K562 (cell line): ENCODE measurements around the gene CD46. TPM values are rescaled to one million over a fixed set of nuclear protein-coding genes. Genes with fewer than 3 reads are reported as not detected.

ENCODE experiments used
- ATAC-seq: fragments of 200-7000 bp; cut with Tn5 transposase; 3 replicates; pipeline ENCODE4 v1.9.1; 2020; ENCODE audit warnings: moderate library complexity
- Bru-seq: library from RNA; stranded (reverse); fragments of 400-500 nt; gene quantifications from one replicate; lab custom pipeline; 2021; lab: Mats Ljungman, UMichigan
- BruChase-seq, 2 experiments: library from RNA; stranded (reverse); fragments of 400-500 nt; gene quantifications; one replicate each; lab custom pipeline; 2021; lab: Mats Ljungman, UMichigan
- BruUV-seq: library from RNA; stranded (reverse); fragments of 400-500 nt; replicated peaks from 2 replicates; lab custom pipeline; 2021; lab: Mats Ljungman, UMichigan
- CTCF ChIA-PET: fragments of 300-600 bp; formaldehyde crosslinking; extraction: SDS; loops from one replicate; lab custom pipeline; 2021; ENCODE audit warnings: low intra/inter-chr PET ratio; lab: Yijun Ruan, JAX
- POLR2A ChIA-PET: fragments of 300-600, 350-650 bp; sonication (Branson Sonifier 250); formaldehyde crosslinking; extraction: SDS; loops from one replicate; lab custom pipeline; 2021; ENCODE audit warnings: antibody characterized with exemption, inconsistent platforms; lab: Yijun Ruan, JAX
- DNase-seq, 4 experiments: peaks; one replicate each; pipeline versions ENCODE4 v3.0.0 to v3.0.0-alpha.2; 2011 to 2018; ENCODE audit warnings: low spot score in 3 of 4, mixed read lengths in 3 of 4; ENCODE audit errors: extremely low read depth in 1 of 4
- FAIRE-seq: peaks from 2 replicates; lab custom pipeline; 2011; peaks lifted over from hg19 to GRCh38; lab: Jason Lieb, UNC
- H2AFZ ChIP-seq: 2 replicates; pipeline ENCODE4 v1.6.0; 2011; ENCODE audit warnings: low read depth, low read length, control low read depth, inconsistent platforms
- H3K27ac ChIP-seq: fragments of 200-600 bp; 3 replicates; pipeline ENCODE4 v1.8.0; 2011; ENCODE audit warnings: low read depth, mild to moderate bottlenecking, control low read depth, inconsistent platforms, low read length, moderate library complexity, mixed read lengths; ENCODE audit errors: extremely low read depth
- H3K27me3 ChIP-seq, 2 experiments: fragments of 300-600 bp in 1 of 2; 2 replicates in 1 of 2; 3 replicates in 1 of 2; pipeline versions ENCODE4 v1.6.0 to v1.8.0; 2011; ENCODE audit warnings: inconsistent platforms in 2 of 2, low read length in 2 of 2, mild to moderate bottlenecking in 1 of 2, mixed read lengths in 1 of 2, moderate library complexity in 1 of 2; ENCODE audit not compliant: control insufficient read depth in 2 of 2, insufficient read depth in 2 of 2
- H3K36me3 ChIP-seq: fragments of 300-600 bp; 3 replicates; pipeline ENCODE4 v1.8.0; 2011; ENCODE audit warnings: mild to moderate bottlenecking, low read length, inconsistent platforms; ENCODE audit not compliant: control insufficient read depth, insufficient read depth
- H3K4me1 ChIP-seq, 2 experiments: fragments of 200-600 bp in 1 of 2; replicated peaks in 1 of 2; 2 replicates in 1 of 2; 3 replicates in 1 of 2; pipeline versions ENCODE4 v1.5.1 to v1.8.0; 2011; ENCODE audit warnings: inconsistent platforms in 2 of 2, low read length in 2 of 2, mild to moderate bottlenecking in 1 of 2, mixed read lengths in 1 of 2, moderate library complexity in 1 of 2; ENCODE audit not compliant: control insufficient read depth in 2 of 2, insufficient read depth in 2 of 2
- H3K4me2 ChIP-seq: 2 replicates; pipeline ENCODE4 v1.6.1; 2011; ENCODE audit warnings: low read length, control low read depth, inconsistent platforms, mixed read lengths; ENCODE audit not compliant: insufficient read depth
- H3K4me3 ChIP-seq: fragments of 200-600 bp; sonication (generic), shearing (Covaris generic); 2 replicates; pipeline ENCODE4 v1.5.1; 2016; ENCODE audit warnings: control low read depth, inconsistent platforms
- H3K79me2 ChIP-seq: fragments of 200-600 bp; 3 replicates; pipeline ENCODE4 v1.8.0; 2011; ENCODE audit warnings: low read length, inconsistent platforms; ENCODE audit not compliant: control insufficient read depth, insufficient read depth
- H3K9ac ChIP-seq, 2 experiments: 2 replicates each; pipeline versions ENCODE4 v1.6.0 to v1.6.1; 2011; ENCODE audit warnings: low read depth in 2 of 2, low read length in 2 of 2, control low read depth in 1 of 2, inconsistent platforms in 1 of 2, mild to moderate bottlenecking in 1 of 2, mixed read lengths in 1 of 2; ENCODE audit not compliant: insufficient read depth in 1 of 2
- H3K9me1 ChIP-seq: one replicate; pipeline ENCODE4 v1.6.0; 2011; ENCODE audit warnings: inconsistent platforms, mild to moderate bottlenecking, low read length, moderate library complexity; ENCODE audit not compliant: control insufficient read depth, insufficient read depth
- H3K9me3 ChIP-seq: replicated peaks from 2 replicates; pipeline ENCODE4 v1.5.1; 2011; ENCODE audit warnings: low read depth, low read length, inconsistent platforms; ENCODE audit not compliant: control insufficient read depth, insufficient read depth
- H4K20me1 ChIP-seq: replicated peaks from 2 replicates; pipeline ENCODE4 v1.6.1; 2011; ENCODE audit warnings: low read length, inconsistent platforms, mixed read lengths; ENCODE audit not compliant: control insufficient read depth, insufficient read depth
- E2F3 ChIP-seq: fragments of 250-450 bp; sonication (Bioruptor Pico); IDR thresholded peaks from 2 replicates; pipeline ENCODE4 v1.4.0; 2020; ENCODE audit warnings: mild to moderate bottlenecking
- GABPA ChIP-seq: fragments of 200-800 bp; sonication (Bioruptor generic); conservative IDR thresholded peaks from 2 replicates; pipeline ENCODE4 v1.6.1; 2016; ENCODE audit warnings: low read depth, missing genetic modification characterization, missing compliant biosample characterization
- MCM7 ChIP-seq, 2 experiments: fragments of 450-650 bp; IDR thresholded peaks; 2 replicates each; pipeline ENCODE4 v1.6.1; 2016 to 2018
- OTX1 ChIP-seq: fragments of 450-650 bp; formaldehyde crosslinking; IDR thresholded peaks from 2 replicates; pipeline ENCODE4 v1.4.0; 2022; ENCODE audit warnings: mild to moderate bottlenecking
- ZNF551 ChIP-seq: fragments of 250-450 bp; sonication (Bioruptor Pico); IDR thresholded peaks from 2 replicates; pipeline ENCODE4 v1.5.0; 2021; ENCODE audit warnings: mild to moderate bottlenecking, moderate library complexity
- WGBS: fragments of 100-300 bp; shearing (Covaris generic); methylation state at CpG from one replicate; pipeline ENCODE4 v1.1.6; 2016; ENCODE audit warnings: low coverage, mixed read lengths; ENCODE audit not compliant: insufficient coverage; ENCODE audit errors: missing lambda C conversion rate; 5-methylcytosine and 5-hydroxymethylcytosine counted together
- in situ Hi-C: fragments of 300-500 bp; cut with MboI; formaldehyde crosslinking; loops from 4 replicates; pipeline ENCODE4 v1.15.0; 2018; ENCODE audit warnings: inconsistent platforms, mixed read lengths
- intact Hi-C: fragments of 100-400 bp; cut with micrococcal nuclease; formaldehyde crosslinking; loops from 2 replicates; pipeline ENCODE4 v1.14.2; 2022
- long read RNA-seq, 3 experiments: library from polyadenylated mRNA in 2 of 3; library from RNA in 1 of 3; unstranded in 2 of 3; stranded (forward) in 1 of 3; transcript quantifications; one replicate each; pipeline ENCODE4 v2.0.0, GENCODE V29; 2019 to 2022
- polyA minus RNA-seq, 3 experiments: library from RNA; depleted of rRNA, polyadenylated mRNA; stranded (reverse); fragments of >200 nt; gene quantifications; 2 replicates each; pipeline ENCODE4 v1.2.3, GENCODE V29; 2011
- polyA plus RNA-seq, 8 experiments: library from polyadenylated mRNA; depleted of rRNA in 4 of 8; stranded (reverse) in 5 of 8; unstranded in 3 of 8; fragments of >200 nt; fragmentation: Nextera tagmentation in 2 of 8; fragmentation: Illumina TruSeq in 1 of 8; extraction: Ambion mirVana in 2 of 8; extraction: Trizol in 1 of 8; gene quantifications; 2 replicates each; pipeline versions ENCODE4 v1.2.1 to v1.2.3, GENCODE V29; 2011 to 2014; ENCODE audit warnings: inconsistent platforms in 1 of 8, missing spikeins in 1 of 8
- total RNA-seq, 7 experiments: library from RNA; depleted of rRNA in 6 of 7; stranded (reverse); fragments of >200 nt in 6 of 7; fragmentation: Illumina TruSeq in 2 of 7; extraction: Trizol in 2 of 7; gene quantifications; 2 replicates each; pipeline versions ENCODE4 v1.2.1 to v1.2.3, GENCODE V29; 2011 to 2021; ENCODE audit warnings: low replicate concordance in 1 of 7
- TF ChIP-seq, protein P1 (sequence below): fragments of 250-450 bp; sonication (Bioruptor Pico); IDR thresholded peaks from 2 replicates; pipeline ENCODE4 v1.8.0; 2021; ENCODE audit warnings: moderate library complexity, mild to moderate bottlenecking, inconsistent platforms
- TF ChIP-seq, protein P2 (sequence below): sonication (generic); formaldehyde crosslinking; IDR thresholded peaks from 2 replicates; pipeline ENCODE4 v1.8.1; 2022; ENCODE audit warnings: missing genetic modification reagents

The CD46 gene
- total RNA-seq (2011; cell fraction: chromatin; rRNA removed; ENCODE audit: low replicate concordance), result 356 and 908 TPM in 2 replicates
- total RNA-seq (2011; cell fraction: nucleolus; rRNA removed), result 170 and 219 TPM in 2 replicates
- 411 and 563 TPM in 2 replicates for total RNA-seq (2011; cell fraction: nucleoplasm; rRNA removed)
- total RNA-seq (2014; rRNA removed), result 87.9 and 94.5 TPM in 2 replicates
- 156 and 168 TPM in 2 replicates for total RNA-seq (2014; rRNA removed; fragmentation: Illumina TruSeq; extraction: Trizol)
- 126 and 151 TPM in 2 replicates for total RNA-seq (2015; rRNA removed; fragmentation: Illumina TruSeq; extraction: Trizol)
- total RNA-seq (2021), result 143 and 156 TPM in 2 replicates
- 374 and 391 TPM in 2 replicates for polyA plus RNA-seq (2011; rRNA removed)
- 28.4 and 93.7 TPM in 2 replicates for polyA plus RNA-seq (2011; cell fraction: cytosol; rRNA removed)
- polyA plus RNA-seq (2011; cell fraction: nucleus; rRNA removed), result 370 and 950 TPM in 2 replicates
- polyA plus RNA-seq (2012), result 91.8 and 133 TPM in 2 replicates
- polyA plus RNA-seq (2014; fragmentation: Illumina TruSeq; extraction: Trizol), result 149 and 205 TPM in 2 replicates
- 100 to 1,000 TPM; 143 to 220 TPM for polyA plus RNA-seq (2014; fragmentation: Nextera tagmentation; extraction: Ambion mirVana)
- polyA plus RNA-seq (2014; rRNA removed), result 183 and 199 TPM in 2 replicates
- 160 and 229 TPM in 2 replicates for polyA minus RNA-seq (2011; rRNA and poly(A)+ RNA removed)
- 73.7 and 85.6 TPM in 2 replicates for polyA minus RNA-seq (2011; cell fraction: cytosol; rRNA and poly(A)+ RNA removed)
- 188 and 382 TPM in 2 replicates for polyA minus RNA-seq (2011; cell fraction: nucleus; rRNA and poly(A)+ RNA removed)
- percentile 97 among the genes with signal in this experiment for Bru-seq, nascent RNA
- percentile 99 among the genes with signal in this experiment for BruChase-seq, experiment 1, labeled RNA remaining after a 2-hour chase
- BruChase-seq, experiment 2, labeled RNA remaining after a 6-hour chase, result percentile 99 among the genes with signal in this experiment
- long read RNA-seq, experiment 1, transcript CD46-204 (11 exons, 3,188 nt), result minor isoform, 35 of 354 reads
- long read RNA-seq, experiment 1, transcript CD46-208 (13 exons, 3,326 nt), result minor isoform, 85 of 354 reads
- long read RNA-seq, experiment 1, transcript CD46-207 (12 exons, 3,281 nt), result minor isoform, 20 of 354 reads
- long read RNA-seq, experiment 1, transcript CD46-203 (12 exons, 3,233 nt), result major isoform, 96 of 354 reads
- long read RNA-seq, experiment 1, partial matches to known transcripts, result 20 of 354 reads
- long read RNA-seq, experiment 1, other reads (novel, unspliced or antisense), result 80 of 354 reads
- long read RNA-seq, experiment 2, partial matches to known transcripts, result 0 of 49 reads
- long read RNA-seq, experiment 2, other reads (novel, unspliced or antisense), result 44 of 49 reads
- long read RNA-seq, experiment 3, transcript CD46-203 (12 exons, 3,233 nt), result minor isoform, 5 of 50 reads
- long read RNA-seq, experiment 3, transcript CD46-204 (11 exons, 3,188 nt), result minor isoform, 6 of 50 reads
- long read RNA-seq, experiment 3, transcript CD46-208 (13 exons, 3,326 nt), result major isoform, 13 of 50 reads
- long read RNA-seq, experiment 3, partial matches to known transcripts, result 15 of 50 reads
- long read RNA-seq, experiment 3, other reads (novel, unspliced or antisense), result 10 of 50 reads

DNA sequence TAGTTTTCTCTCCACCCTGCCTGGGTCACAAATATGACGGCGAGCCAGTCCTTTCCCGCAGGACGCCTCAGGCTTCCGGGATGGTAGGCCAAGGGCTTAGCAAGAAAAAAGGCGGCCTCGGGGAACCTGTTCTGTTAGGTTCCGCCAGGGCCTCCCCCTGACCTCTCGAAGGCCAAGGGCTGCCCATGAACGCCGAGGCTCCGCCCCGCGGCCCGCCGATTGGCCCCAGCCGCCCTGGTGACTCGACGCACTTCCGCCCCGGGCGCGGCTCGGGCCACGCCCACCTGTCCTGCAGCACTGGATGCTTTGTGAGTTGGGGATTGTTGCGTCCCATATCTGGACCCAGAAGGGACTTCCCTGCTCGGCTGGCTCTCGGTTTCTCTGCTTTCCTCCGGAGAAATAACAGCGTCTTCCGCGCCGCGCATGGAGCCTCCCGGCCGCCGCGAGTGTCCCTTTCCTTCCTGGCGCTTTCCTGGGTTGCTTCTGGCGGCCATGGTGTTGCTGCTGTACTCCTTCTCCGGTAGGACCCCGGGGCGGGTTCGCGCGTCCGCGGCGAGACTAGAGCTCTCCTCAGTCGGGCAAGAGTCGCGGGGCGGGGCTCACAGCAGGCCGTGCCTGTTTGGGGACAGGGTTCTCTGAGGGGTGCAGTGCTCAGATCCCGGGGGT lies at the start of gene CD46:
CD46 (plus strand) TSS at position 265 of the 666 bp plus-strand sequence; CDS start at position 424, 159 bp downstream.
- ATAC-seq (peak; percentile 89), FAIRE-seq (peak; percentile 88), DNase-seq (peak; percentile 96 to 100 (median 96))
- peak within 1 kb of the TSS; percentile 95 for H3K4me2 ChIP-seq
- ChIA-PET CTCF (no interaction called here), POLR2A (interaction anchor here (0.6 to 2.0 kb wide), 4 partner anchors 12 to 20 kb away, joined by 3 to 13 read pairs (median 4); no protein-coding TSS in a partner anchor)
- no TSS peak for BruUV-seq
- H3K27me3 ChIP-seq, result no peaks in the 10 kb centered on the region
- H2AFZ ChIP-seq, result peak within 1 kb of the TSS; percentile 79
- peak within 1 kb of the TSS; percentile 80 for H3K27ac ChIP-seq
- no peaks in the 10 kb centered on the region for H3K9me3 ChIP-seq
- H3K36me3 ChIP-seq, result peaks cover 20% of the 10 kb centered on the region; the same call in 2 of the 3 replicates
- peak within 1 kb of the TSS; percentile 92 for H3K4me3 ChIP-seq
- 0% methylated on average over 50 of the region's 55 CpGs for WGBS
- H4K20me1 ChIP-seq, result peaks cover 33% of the 10 kb centered on the region; the same call in 1 of the 2 replicates
- peak within 1 kb of the TSS; percentile 83 to 99 for H3K9ac ChIP-seq
- intact Hi-C loops (loop anchor here (2.0 to 5.0 kb wide), 2 partner anchors 45 to 105 kb away; partner anchors contain the start of gene CR1L), in situ Hi-C loops (no loop called here)
- H3K79me2 ChIP-seq, result peaks cover 91% of the 10 kb centered on the region
- H3K4me1 ChIP-seq, result peaks cover 33 to 59% of the 10 kb centered on the region in 2 experiments
- H3K9me1 ChIP-seq, result no peaks in the 10 kb centered on the region
- TF ChIP-seq ZNF551 (CRISPR knock-in tag) (no peak), OTX1 (CRISPR knock-in tag) (peak; percentile 58; the same call in 1 of the 2 replicates), E2F3 (CRISPR knock-in tag) (no peak; the same call in none of the 2 replicates), GABPA (tag) (peak; percentile 93), MCM7 (IDR thresholded peaks at IDR 0.05) (no peak)
- TF ChIP-seq, protein P1, sequence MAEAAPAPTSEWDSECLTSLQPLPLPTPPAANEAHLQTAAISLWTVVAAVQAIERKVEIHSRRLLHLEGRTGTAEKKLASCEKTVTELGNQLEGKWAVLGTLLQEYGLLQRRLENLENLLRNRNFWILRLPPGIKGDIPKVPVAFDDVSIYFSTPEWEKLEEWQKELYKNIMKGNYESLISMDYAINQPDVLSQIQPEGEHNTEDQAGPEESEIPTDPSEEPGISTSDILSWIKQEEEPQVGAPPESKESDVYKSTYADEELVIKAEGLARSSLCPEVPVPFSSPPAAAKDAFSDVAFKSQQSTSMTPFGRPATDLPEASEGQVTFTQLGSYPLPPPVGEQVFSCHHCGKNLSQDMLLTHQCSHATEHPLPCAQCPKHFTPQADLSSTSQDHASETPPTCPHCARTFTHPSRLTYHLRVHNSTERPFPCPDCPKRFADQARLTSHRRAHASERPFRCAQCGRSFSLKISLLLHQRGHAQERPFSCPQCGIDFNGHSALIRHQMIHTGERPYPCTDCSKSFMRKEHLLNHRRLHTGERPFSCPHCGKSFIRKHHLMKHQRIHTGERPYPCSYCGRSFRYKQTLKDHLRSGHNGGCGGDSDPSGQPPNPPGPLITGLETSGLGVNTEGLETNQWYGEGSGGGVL (CRISPR knock-in tag), result no peak
- TF ChIP-seq, protein P2, sequence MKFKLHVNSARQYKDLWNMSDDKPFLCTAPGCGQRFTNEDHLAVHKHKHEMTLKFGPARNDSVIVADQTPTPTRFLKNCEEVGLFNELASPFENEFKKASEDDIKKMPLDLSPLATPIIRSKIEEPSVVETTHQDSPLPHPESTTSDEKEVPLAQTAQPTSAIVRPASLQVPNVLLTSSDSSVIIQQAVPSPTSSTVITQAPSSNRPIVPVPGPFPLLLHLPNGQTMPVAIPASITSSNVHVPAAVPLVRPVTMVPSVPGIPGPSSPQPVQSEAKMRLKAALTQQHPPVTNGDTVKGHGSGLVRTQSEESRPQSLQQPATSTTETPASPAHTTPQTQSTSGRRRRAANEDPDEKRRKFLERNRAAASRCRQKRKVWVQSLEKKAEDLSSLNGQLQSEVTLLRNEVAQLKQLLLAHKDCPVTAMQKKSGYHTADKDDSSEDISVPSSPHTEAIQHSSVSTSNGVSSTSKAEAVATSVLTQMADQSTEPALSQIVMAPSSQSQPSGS, result no peak
